Measurements from ENCODE around the gene RNF144B. TPM values are rescaled to one million over a fixed set of nuclear protein-coding genes. Genes with fewer than 3 reads are reported as not detected.
"Not testable (repeated sequence)": the region's sequence is repeated elsewhere in the genome, so short reads cannot be mapped to it uniquely, and the experiment has no call there.

Gene RNF144B
- polyA plus RNA-seq, 1 donor, result 10.6 TPM

- DNase-seq (ENCODE audit: low read depth), result no peak
Observed at GRCh38 chr6:18371010-18371409, 16.1 kb upstream of the RNF144B start.

GRCh38 chr6:18371656-18372055, 15.5 kb upstream of the RNF144B start:
- no peak for DNase-seq (ENCODE audit: low read depth)

GRCh38 chr6:18380158-18380836, 6.9 kb upstream of the RNF144B start:
- no peak for DNase-seq (ENCODE audit: low read depth)

GRCh38 chr6:18380851-18381250, 6.3 kb upstream of the RNF144B start:
- no peak for DNase-seq (ENCODE audit: low read depth)

- DNase-seq (ENCODE audit: low read depth), result no peak
Observed at GRCh38 chr6:18383441-18383840, 3.7 kb upstream of the RNF144B start.

GRCh38 chr6:18384621-18385020, 2.5 kb upstream of the RNF144B start:
- no peak for DNase-seq (ENCODE audit: low read depth)

GRCh38 chr6:18386298-18386976, 713 bp upstream of the RNF144B start:
- DNase-seq (ENCODE audit: low read depth), result no peak

- DNase-seq (ENCODE audit: low read depth), result no peak
Observed at GRCh38 chr6:18388271-18388670, 1.1 kb downstream of the RNF144B start.

GRCh38 chr6:18388942-18389341, 1.8 kb downstream of the RNF144B start:
- DNase-seq (ENCODE audit: low read depth), result no peak

- no peak for DNase-seq (ENCODE audit: low read depth)
Observed at GRCh38 chr6:18389479-18389878, 2.3 kb downstream of the RNF144B start.

GRCh38 chr6:18390476-18390875, 3.3 kb downstream of the RNF144B start:
- DNase-seq (ENCODE audit: low read depth), result no peak

- no peak for DNase-seq (ENCODE audit: low read depth)
Observed at GRCh38 chr6:18391023-18391422, 3.9 kb downstream of the RNF144B start.

GRCh38 chr6:18392346-18392877, 5.3 kb downstream of the RNF144B start:
- DNase-seq (ENCODE audit: low read depth), result no peak

- DNase-seq (ENCODE audit: low read depth), result no peak
Observed at GRCh38 chr6:18393698-18394097, 6.5 kb downstream of the RNF144B start.

- no peak for DNase-seq (ENCODE audit: low read depth)
Observed at GRCh38 chr6:18395177-18395855, 8.2 kb downstream of the RNF144B start.

- DNase-seq (ENCODE audit: low read depth), result no peak
Observed at GRCh38 chr6:18395856-18396197, 8.7 kb downstream of the RNF144B start.

- DNase-seq (ENCODE audit: low read depth), result no peak
Observed at GRCh38 chr6:18397701-18398100, 10.6 kb downstream of the RNF144B start.

- DNase-seq (ENCODE audit: low read depth), result not testable (repeated sequence)
Observed at GRCh38 chr6:18398225-18398624, 11.1 kb downstream of the RNF144B start.

- no peak for DNase-seq (ENCODE audit: low read depth)
Observed at GRCh38 chr6:18400831-18401446, 13.8 kb downstream of the RNF144B start.

GRCh38 chr6:18404965-18405364, 17.8 kb downstream of the RNF144B start:
- DNase-seq (ENCODE audit: low read depth), result not testable (repeated sequence)

- no peak for DNase-seq (ENCODE audit: low read depth)
Observed at GRCh38 chr6:18405477-18406293, 18.5 kb downstream of the RNF144B start.
